Stimulated activated CD4-positive, alpha-beta T cell treated with anti-CD3 and anti-CD28 coated beads, Interleukin-15, amount 100 ng/mL, for 48 hours (primary cell): ENCODE measurements around the gene RPS6KC1.
"Not testable (repeated sequence)": the region's sequence is repeated elsewhere in the genome, so short reads cannot be mapped to it uniquely, and the experiment has no call there.

Experiments
- DNase-seq, 2 donors: peaks; one replicate each; pipeline ENCODE4 v3.0.0-alpha.2; 2020; ENCODE audit warnings: low read depth in 2 of 2

RPS6KC1 gene

GRCh38 chr1:213154056-213154685 is 103.1 kb downstream of the RPS6KC1 start:
- no peak for DNase-seq

- no peak for DNase-seq
Observed at GRCh38 chr1:213159376-213159775, 108.3 kb downstream of the RPS6KC1 start.

- DNase-seq = not testable (repeated sequence)
Observed at GRCh38 chr1:213160442-213160841, 109.4 kb downstream of the RPS6KC1 start.

- DNase-seq = no peak
Observed at GRCh38 chr1:213162338-213162737, 111.3 kb downstream of the RPS6KC1 start.

- DNase-seq = no peak
Observed at GRCh38 chr1:213162862-213163261, 111.8 kb downstream of the RPS6KC1 start.

GRCh38 chr1:213163278-213163711 is 112.3 kb downstream of the RPS6KC1 start:
- no peak for DNase-seq

GRCh38 chr1:213164561-213164960 is 113.5 kb downstream of the RPS6KC1 start:
- DNase-seq = no peak

- no peak for DNase-seq
Observed at GRCh38 chr1:213166852-213167251, 115.8 kb downstream of the RPS6KC1 start.

- DNase-seq = no peak
Observed at GRCh38 chr1:213171711-213172110, 120.7 kb downstream of the RPS6KC1 start.

- no peak for DNase-seq
Observed at GRCh38 chr1:213176341-213176740, 125.3 kb downstream of the RPS6KC1 start.

- no peak for DNase-seq
Observed at GRCh38 chr1:213179784-213180183, 128.7 kb downstream of the RPS6KC1 start.

- no peak for DNase-seq
Observed at GRCh38 chr1:213180833-213181232, 129.8 kb downstream of the RPS6KC1 start.

GRCh38 chr1:213183036-213183672 is 132.1 kb downstream of the RPS6KC1 start:
- no peak for DNase-seq

GRCh38 chr1:213186168-213186567 is 135.1 kb downstream of the RPS6KC1 start:
- DNase-seq = no peak

- DNase-seq = no peak
Observed at GRCh38 chr1:213192026-213192425, 141.0 kb downstream of the RPS6KC1 start.

GRCh38 chr1:213194383-213194782 is 143.3 kb downstream of the RPS6KC1 start:
- no peak for DNase-seq

GRCh38 chr1:213194855-213195254 is 143.8 kb downstream of the RPS6KC1 start:
- no peak for DNase-seq

- DNase-seq = not testable (repeated sequence)
Observed at GRCh38 chr1:213196328-213197054, 145.4 kb downstream of the RPS6KC1 start.

- no peak for DNase-seq
Observed at GRCh38 chr1:213200630-213201029, 149.6 kb downstream of the RPS6KC1 start.

- no peak for DNase-seq
Observed at GRCh38 chr1:213201380-213202155, 150.5 kb downstream of the RPS6KC1 start.

GRCh38 chr1:213211201-213211600 is 160.2 kb downstream of the RPS6KC1 start:
- no peak for DNase-seq

GRCh38 chr1:213219076-213219475 is 168.0 kb downstream of the RPS6KC1 start:
- DNase-seq = not testable (repeated sequence)
